OCI-LY3 (cell line): ENCODE data around the gene PTPRD.
"Not testable (repeated sequence)": the region's sequence is repeated elsewhere in the genome, so short reads cannot be mapped to it uniquely, and the experiment has no call there.

Source experiments
- H2AFZ ChIP-seq: fragments of 200-600, 300-600 bp; shearing (Covaris generic); 2 replicates; pipeline ENCODE4 v1.6.0; 2014; ENCODE audit warnings: antibody characterized with exemption, low read depth, low read length
- H3K27ac ChIP-seq: fragments of 200-600, 300-600 bp; sonication (generic); 2 replicates; pipeline ENCODE4 v1.5.1; 2014; ENCODE audit warnings: mild to moderate bottlenecking, low read length, moderate library complexity, mixed read lengths
- H3K27me3 ChIP-seq: fragments of 200-600, 300-600 bp; sonication (generic); 2 replicates; pipeline ENCODE4 v1.6.1; 2014; ENCODE audit warnings: low read depth, low read length, mixed read lengths
- H3K36me3 ChIP-seq: fragments of 200-600, 300-600 bp; sonication (generic); replicated peaks from 2 replicates; pipeline ENCODE3; 2014; ENCODE audit warnings: low read depth, low read length, mixed read lengths
- H3K4me1 ChIP-seq: fragments of 300-600, 200-600 bp; sonication (generic); 2 replicates; pipeline ENCODE4 v1.6.1; 2014; ENCODE audit warnings: low read length, mixed read lengths
- H3K4me2 ChIP-seq: fragments of 200-600, 300-600 bp; sonication (generic); 2 replicates; pipeline ENCODE4 v1.6.1; 2014; ENCODE audit warnings: low read length, mixed read lengths
- H3K4me3 ChIP-seq: fragments of 300-600, 200-600 bp; sonication (generic); 2 replicates; pipeline ENCODE4 v1.5.1; 2014; ENCODE audit warnings: antibody characterized with exemption, mild to moderate bottlenecking, low read length, moderate library complexity
- H3K79me2 ChIP-seq: fragments of 300-600, 200-600 bp; shearing (Covaris generic); 2 replicates; pipeline ENCODE4 v1.6.1; 2014; ENCODE audit warnings: mild to moderate bottlenecking, low read length, mixed read lengths
- H3K9ac ChIP-seq: fragments of 300-600, 200-600 bp; shearing (Covaris generic); 2 replicates; pipeline ENCODE4 v1.6.0; 2014; ENCODE audit warnings: mild to moderate bottlenecking, low read length, moderate library complexity
- H3K9me3 ChIP-seq: fragments of 200-600, 300-600 bp; shearing (Covaris generic); 2 replicates; pipeline ENCODE4 v1.6.1; 2014; ENCODE audit warnings: low read length, mixed read lengths; ENCODE audit not compliant: insufficient read depth
- H4K20me1 ChIP-seq: fragments of 200-600, 300-600 bp; sonication (generic); 2 replicates; pipeline ENCODE4 v1.6.1; 2016; ENCODE audit warnings: low read length, mixed read lengths; ENCODE audit not compliant: insufficient read depth
- EZH2phosphoT487 ChIP-seq: fragments of 200-600 bp; shearing (Covaris generic); IDR thresholded peaks from 2 replicates; pipeline ENCODE4 v1.6.1; 2018; ENCODE audit warnings: antibody characterized with exemption, mixed run types, low read depth
- TF ChIP-seq, protein P1 (sequence below): fragments of 200-600, 300-600 bp; sonication (generic); IDR thresholded peaks from 2 replicates; pipeline ENCODE4 v1.5.1; 2014; ENCODE audit warnings: antibody characterized with exemption, low read length, low read depth

PTPRD gene

DNA sequence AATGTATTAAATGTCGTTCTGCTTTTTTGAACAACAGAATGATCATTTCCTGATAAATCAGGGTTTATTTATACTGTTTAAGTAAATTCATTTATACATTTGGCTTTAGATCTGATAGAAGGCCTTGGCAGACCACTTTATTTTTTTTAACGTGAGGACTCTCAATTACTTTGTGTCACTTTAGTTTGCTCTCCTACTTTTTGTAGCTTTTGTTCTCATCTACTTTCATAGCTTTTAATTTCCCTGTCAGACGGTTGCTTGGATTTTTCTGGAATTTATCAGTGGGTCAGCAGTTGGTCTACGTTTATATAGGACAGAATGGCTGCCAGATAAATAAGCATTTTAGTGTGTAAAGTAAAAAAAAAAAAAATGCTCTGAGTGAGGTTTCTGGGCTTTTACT, 1910.9 kb downstream of the PTPRD start:
- H3K4me1 ChIP-seq = no peaks in the 10 kb centered on the region
- no peaks in the 10 kb centered on the region for H3K9me3 ChIP-seq
- no peaks in the 10 kb centered on the region for H4K20me1 ChIP-seq
- no peak overlapping the region for H3K27ac ChIP-seq
- no peaks in the 10 kb centered on the region for H3K79me2 ChIP-seq
- H3K4me2 ChIP-seq = no peak overlapping the region
- no peaks in the 10 kb centered on the region for H3K36me3 ChIP-seq
- no peak overlapping the region for H3K4me3 ChIP-seq
- H3K27me3 ChIP-seq = peaks cover 3% of the 10 kb centered on the region; the same call in 1 of the 2 replicates
- no peak for TF ChIP-seq EZH2phosphoT487
- TF ChIP-seq, protein P1, sequence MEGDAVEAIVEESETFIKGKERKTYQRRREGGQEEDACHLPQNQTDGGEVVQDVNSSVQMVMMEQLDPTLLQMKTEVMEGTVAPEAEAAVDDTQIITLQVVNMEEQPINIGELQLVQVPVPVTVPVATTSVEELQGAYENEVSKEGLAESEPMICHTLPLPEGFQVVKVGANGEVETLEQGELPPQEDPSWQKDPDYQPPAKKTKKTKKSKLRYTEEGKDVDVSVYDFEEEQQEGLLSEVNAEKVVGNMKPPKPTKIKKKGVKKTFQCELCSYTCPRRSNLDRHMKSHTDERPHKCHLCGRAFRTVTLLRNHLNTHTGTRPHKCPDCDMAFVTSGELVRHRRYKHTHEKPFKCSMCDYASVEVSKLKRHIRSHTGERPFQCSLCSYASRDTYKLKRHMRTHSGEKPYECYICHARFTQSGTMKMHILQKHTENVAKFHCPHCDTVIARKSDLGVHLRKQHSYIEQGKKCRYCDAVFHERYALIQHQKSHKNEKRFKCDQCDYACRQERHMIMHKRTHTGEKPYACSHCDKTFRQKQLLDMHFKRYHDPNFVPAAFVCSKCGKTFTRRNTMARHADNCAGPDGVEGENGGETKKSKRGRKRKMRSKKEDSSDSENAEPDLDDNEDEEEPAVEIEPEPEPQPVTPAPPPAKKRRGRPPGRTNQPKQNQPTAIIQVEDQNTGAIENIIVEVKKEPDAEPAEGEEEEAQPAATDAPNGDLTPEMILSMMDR = no peak
- no peak overlapping the region for H3K9ac ChIP-seq
- H2AFZ ChIP-seq = no peak overlapping the region

DNA sequence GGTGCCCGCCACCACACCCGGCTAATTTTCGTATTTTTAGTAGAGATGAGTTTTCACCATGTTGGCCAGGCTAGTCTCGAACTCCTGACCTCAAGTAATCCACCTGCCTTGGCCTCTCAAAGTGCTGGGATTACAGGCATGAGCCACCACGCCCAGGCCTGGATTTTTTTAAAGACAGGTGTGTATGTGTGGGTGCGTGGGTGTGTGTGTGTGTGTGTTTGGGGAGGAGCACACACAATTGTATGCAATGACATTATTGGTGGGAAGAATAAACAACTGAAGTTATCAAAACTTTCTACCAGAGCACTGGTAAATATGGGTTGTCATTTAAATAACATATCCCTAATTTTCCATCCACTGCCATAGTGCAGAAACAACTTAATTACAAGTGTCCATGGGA, 1915.2 kb downstream of the PTPRD start:
- H3K4me3 ChIP-seq, H2AFZ ChIP-seq, H3K79me2 ChIP-seq, H3K27ac ChIP-seq, H3K27me3 ChIP-seq, H3K9ac ChIP-seq, H3K36me3 ChIP-seq, H4K20me1 ChIP-seq, H3K9me3 ChIP-seq, H3K4me1 ChIP-seq, H3K4me2 ChIP-seq: not testable (repeated sequence)

DNA sequence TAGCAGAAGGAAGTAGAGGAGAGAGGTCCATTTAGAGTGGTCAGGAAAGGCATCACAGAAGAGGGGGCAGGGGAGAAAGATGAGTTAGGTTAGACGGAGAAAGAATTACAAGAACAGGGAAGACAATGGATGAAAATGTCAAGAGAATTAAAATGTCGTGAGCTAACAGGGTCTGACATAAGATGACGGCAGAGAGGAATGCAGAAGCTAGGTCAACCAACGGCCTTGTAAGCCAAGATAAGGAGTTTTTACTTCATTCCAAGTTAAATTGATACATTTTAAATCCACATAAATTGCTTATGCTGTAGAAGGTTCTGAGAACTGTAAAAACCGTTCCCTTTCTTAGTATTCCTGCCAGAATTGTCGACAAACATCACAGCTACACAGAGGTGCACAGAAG, 1916.3 kb downstream of the PTPRD start:
- Histone ChIP-seq H3K9me3 (no peaks in the 10 kb centered on the region), H4K20me1 (no peaks in the 10 kb centered on the region), H3K4me1 (no peaks in the 10 kb centered on the region), H3K4me2 (no peak overlapping the region), H3K27ac (no peak overlapping the region), H2AFZ (no peak overlapping the region), H3K36me3 (no peaks in the 10 kb centered on the region), H3K9ac (no peak overlapping the region), H3K27me3 (no peaks in the 10 kb centered on the region), H3K4me3 (no peak overlapping the region), H3K79me2 (no peaks in the 10 kb centered on the region)
- TF ChIP-seq EZH2phosphoT487 = no peak
- TF ChIP-seq, protein P1 = no peak

DNA sequence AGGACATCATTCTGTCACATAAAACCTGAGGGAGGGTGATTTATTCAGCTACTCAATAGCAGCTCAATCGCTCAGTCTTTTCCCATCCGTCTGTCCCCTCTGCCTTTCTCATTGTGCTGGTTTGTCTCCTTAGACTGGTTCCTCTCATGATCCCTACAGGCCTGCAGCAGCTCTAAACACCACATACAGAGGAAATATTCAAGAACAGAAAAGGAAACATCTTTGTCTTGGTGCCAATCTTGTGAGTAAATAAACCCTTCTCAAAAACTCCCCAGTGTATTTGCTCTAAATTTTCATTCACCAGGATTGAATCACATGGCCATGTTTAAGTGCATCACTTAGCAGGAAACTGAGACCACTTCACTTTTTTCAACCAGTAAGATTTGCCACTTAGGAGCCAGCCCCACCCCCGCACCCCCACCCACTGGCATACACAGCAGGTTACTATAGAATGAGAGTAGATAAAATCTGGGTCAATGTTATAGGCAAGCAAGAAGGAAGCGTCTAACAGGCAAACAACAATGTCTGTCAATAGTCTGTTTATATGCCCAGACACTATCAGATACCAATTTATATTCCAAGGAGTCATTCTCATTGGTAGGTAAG, 1917.7 kb downstream of the PTPRD start:
- H2AFZ ChIP-seq = no peak overlapping the region
- no peaks in the 10 kb centered on the region for H3K9me3 ChIP-seq
- H4K20me1 ChIP-seq = no peaks in the 10 kb centered on the region
- no peak overlapping the region for H3K4me3 ChIP-seq
- no peaks in the 10 kb centered on the region for H3K4me1 ChIP-seq
- no peak overlapping the region for H3K27ac ChIP-seq
- TF ChIP-seq, protein P1 = no peak
- no peak for TF ChIP-seq EZH2phosphoT487
- H3K79me2 ChIP-seq = no peaks in the 10 kb centered on the region
- no peak overlapping the region for H3K9ac ChIP-seq
- H3K27me3 ChIP-seq = no peaks in the 10 kb centered on the region
- H3K36me3 ChIP-seq = no peaks in the 10 kb centered on the region
- no peak overlapping the region for H3K4me2 ChIP-seq
